Measurements from ENCODE around the gene FHIT.

FHIT gene

GRCh38 chr3:60809857-60810610 is 441.2 kb downstream of the FHIT start:
- no peak for DNase-seq

DNA sequence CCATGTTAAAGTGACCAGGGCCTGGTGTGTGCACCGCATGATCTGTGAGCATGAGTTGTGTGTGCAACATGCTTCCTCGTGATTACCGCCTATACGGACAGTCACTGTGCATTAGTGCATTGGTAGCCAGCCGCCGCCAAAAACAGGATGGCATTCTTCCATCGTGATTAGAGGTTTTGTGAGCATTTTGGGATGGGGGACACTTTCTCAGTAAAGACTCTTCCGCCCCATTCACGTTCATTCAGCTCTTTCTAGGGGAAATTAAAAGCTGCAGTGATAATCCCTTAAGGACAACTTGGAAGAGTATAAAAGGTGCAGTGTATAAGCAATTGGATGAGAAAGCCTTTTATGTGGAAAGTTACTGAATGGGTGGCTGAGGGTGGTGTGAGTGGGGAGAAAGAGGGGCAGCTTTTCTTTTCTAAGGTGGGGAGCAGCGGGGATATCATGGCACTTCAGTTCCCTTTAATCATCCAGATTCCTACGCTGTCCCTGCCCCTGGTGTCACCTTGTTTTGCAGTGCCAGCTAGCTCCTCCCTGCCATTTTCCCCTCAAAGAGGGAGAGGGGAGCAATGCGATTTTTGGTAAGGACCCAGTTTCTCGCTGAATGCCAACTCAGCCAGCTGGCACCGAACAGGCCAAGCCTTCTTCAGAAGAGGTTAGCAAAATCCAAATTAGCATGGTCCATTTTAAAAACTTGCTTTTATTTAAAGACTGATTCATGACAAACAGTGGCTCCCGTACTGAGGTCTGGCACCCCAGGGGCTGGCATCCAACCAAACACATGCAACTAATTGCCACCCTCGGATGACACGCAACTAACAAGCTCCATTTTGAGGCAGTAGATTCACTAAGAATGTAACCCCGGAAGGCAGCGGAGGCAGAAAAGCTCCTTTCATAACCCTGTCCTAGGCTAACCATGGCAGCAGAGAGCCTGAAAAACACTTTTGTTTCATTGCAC is 447.8 kb downstream of the FHIT start:
- DNase-seq: no peak

DNA sequence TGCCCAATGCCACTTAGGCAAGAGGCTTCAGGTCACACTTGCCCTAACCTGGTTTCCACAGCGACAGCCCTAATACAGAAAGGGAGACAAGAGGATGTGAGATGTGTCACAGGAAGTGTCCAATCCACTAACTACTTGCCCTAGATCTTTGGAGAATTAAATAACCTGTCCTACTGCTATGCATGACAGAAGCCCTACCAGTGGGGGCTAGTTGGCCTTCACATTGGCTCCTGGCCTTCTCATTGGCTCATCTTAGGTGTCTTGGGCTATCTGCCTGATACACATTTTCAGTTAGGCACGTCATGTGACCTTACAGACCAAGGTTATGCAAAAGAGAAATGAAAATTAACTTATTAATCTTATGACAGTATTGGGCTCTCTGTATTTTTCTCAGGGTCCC is 449.9 kb downstream of the FHIT start:
- no peak for DNase-seq

- no peak for DNase-seq
These were observed 452.8 kb downstream of the FHIT start for GRCh38 chr3:60798456-60798855.

DNA sequence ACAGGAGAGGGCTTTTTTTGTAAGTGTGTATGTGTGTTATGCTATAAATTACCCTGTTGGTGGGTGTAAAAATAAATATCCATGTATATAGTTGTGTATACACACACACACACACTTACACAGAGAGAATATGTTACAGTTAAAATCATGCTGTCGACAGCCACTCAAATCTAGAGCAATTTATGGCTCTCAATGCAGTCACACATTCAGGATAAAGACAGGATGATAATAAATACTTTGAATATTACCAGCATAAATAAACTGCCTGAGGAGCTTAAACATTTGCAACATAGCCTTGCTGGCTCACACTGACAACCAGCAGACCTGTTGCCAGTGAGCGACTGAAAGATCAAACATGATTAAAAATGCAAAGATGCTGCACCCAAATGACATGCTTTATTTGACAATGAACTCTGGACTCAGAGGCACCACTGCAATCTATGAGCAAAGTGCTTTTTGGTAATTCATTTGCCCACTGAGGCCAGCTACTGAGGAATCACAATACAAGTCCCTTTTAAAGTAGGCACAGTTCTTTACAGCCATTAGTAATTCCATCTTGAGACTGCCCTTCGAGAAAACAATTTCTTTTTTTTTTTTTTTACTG is 458.9 kb downstream of the FHIT start:
- DNase-seq: no peak

- no peak for DNase-seq
These were observed 463.1 kb downstream of the FHIT start for GRCh38 chr3:60788185-60788584.

DNA sequence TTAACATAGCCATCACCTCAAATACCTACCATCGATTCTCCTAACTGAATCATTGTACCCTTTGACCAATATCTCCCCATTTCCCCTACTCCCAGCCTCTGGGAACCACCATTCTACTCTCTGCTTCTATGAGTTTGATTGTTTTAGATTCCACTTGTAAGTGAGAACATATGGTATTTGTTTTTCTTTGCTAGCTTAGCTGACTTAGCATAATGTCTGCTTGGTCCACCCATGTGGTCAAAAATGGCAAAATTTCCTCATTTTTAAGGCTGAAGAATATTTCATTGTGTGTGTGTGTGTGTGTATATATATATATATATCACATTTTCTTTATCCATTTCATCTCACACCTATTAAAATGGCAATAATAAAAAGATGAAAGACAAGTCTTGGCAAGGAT is 469.3 kb downstream of the FHIT start:
- no peak for DNase-seq

DNA sequence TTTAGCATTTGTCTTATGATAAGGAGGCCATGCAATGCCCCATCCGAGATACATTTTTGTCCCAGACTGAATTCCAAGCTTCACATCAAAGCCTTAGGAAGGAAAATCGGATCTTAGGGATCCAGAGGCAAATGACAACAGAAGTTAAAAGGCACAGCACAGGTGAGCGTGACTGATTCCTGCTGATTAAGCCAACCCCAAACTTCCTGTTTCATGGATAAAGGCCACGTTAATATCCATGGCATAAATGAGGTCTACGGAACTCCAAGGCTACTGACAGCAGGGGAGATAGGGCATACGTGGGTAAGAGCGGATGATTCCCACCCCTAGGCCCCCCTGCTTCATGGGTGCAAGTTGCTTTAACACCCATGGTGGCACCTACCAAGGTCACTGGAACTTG is 471.6 kb downstream of the FHIT start:
- no peak for DNase-seq

GRCh38 chr3:60775985-60776384 is 475.3 kb downstream of the FHIT start:
- no peak for DNase-seq

DNA sequence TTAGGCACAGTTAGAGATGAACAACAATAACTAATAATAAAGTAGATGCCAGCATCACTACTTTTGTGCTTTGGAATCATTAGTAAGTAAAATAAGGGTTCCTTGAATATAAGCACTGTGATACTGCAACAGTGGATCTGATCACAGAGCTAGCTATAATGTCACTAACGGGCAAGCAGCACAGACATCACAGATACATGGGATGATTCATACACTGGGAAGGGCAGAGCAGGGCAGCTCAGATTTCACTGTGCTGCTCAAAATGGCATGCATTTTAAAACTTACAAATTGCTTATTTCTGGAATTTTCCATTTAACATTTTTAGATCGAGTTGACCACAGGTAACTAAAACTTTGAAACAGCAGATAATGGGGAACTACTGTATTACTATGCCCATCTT is 476.6 kb downstream of the FHIT start:
- no peak for DNase-seq

DNA sequence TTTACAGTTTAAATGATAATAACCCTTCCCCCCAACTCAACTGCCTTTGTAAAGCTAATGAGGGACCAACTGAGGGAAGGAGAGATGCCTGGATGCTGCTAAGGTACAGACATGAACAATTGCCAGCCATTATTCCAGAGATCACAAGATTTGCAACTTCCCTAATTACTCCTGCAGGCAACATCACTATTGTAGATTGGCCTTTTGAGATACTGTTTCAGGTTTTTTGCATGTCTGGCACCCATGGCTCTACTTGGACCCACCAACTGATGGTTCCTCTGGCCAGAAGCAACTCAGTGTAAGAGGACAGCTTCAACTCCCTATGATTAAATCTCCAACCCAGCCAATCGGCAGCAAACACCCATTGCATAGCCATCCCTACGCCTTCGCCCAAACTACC is 478.7 kb downstream of the FHIT start:
- no peak for DNase-seq

- DNase-seq: no peak
These were observed 479.5 kb downstream of the FHIT start for GRCh38 chr3:60771766-60772165.

DNA sequence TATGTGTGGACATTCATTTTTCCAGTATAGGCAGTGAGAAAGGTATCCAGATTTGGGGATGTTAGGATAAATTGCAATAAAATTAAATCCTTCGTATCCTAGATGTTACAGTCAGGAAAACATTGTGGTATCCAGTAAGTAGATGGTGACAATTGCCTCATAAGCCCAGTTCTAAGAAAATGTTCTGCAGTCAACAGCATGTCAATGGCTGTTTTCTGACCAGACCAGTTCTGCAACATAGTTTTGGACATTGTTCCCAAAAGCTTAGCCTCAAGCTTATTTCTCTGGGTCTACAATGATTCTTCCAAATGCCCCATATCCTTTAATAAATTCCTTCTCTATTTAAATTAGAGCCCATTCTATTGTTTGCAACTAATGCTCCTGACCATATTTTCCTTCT is 480.7 kb downstream of the FHIT start:
- no peak for DNase-seq

DNA sequence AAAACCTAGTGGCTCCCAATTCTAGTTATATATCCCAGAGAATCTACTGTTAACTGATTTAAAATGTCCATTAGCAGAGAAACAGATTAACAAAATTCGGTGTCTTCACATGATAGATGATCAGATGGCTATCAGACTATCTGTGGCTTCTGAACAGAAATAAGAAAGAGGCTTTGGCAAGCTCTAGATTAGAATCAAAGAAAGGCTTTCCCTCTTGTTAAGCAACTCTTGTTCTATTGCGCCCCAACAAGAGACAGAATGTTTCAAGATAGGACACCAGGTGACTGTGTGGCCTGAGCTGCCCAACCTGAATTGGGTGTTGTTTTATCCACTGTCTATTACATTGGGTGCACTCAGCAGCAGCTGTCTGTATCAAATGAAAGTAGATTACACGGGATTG is 483.7 kb downstream of the FHIT start:
- no peak for DNase-seq

DNA sequence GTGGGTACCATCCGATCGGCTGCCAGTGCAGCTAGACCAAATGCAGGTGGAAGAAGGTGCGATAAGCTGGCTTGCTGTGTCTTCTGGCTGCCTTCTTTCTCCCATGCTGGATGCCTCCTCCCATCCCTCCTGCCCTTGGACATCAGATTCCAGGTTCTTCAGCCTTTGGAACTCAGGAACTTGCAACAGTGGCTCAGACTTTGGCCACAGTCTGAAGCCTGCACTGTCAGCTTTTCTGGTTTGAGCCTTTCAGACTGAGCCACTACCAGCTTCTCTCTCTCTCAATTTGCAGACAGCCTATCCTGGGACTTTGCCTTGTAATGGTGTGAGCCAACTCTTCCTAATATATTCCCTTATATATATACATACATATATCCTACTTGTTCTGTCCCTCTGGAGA is 485.5 kb downstream of the FHIT start:
- no peak for DNase-seq

- no peak for DNase-seq
These were observed 486.4 kb downstream of the FHIT start for GRCh38 chr3:60764870-60765269.

- DNase-seq: no peak
These were observed 491.1 kb downstream of the FHIT start for GRCh38 chr3:60760145-60760544.

GRCh38 chr3:60759439-60759838 is 491.8 kb downstream of the FHIT start:
- no peak for DNase-seq

DNA sequence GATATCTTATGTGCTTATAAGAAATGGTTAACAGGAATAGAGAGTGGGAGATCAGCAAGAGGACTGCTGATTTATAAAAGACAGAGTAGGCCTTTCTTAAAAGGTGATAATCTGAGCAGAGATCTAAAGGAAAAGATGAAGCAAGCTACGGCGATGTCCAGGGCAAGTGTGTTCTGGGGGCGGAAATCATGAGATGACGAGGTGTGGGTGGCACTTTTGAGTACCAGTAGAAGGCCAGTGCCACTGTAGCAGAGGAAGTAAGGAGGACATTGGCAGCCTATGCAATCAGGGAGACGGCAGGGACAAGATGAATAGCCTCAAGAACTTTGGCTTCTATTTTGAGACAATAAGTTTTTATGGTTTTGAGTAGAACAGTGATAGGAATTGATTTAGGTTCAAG is 492.4 kb downstream of the FHIT start:
- DNase-seq: no peak

DNA sequence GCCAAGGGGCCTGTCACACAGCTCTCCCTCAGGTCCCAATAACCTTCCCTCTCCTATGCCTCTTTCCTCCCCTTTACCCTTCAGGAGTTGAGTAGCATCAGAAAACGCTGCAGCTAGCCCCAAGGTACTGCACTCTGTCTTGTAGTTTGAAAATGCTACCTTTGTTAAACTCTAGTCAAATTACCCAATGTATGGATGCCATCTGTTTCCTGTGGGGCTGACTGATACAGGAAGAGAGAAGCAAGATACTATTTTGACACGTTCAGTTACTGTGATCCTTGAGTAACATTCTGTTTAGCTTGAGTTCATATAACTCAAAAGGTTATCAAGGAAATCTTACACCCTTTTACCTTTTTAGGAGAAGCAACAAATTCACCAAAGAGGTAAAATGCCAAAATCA is 493.1 kb downstream of the FHIT start:
- DNase-seq: no peak

- no peak for DNase-seq
These were observed 493.5 kb downstream of the FHIT start for GRCh38 chr3:60757724-60758123.

- no peak for DNase-seq
These were observed 494.8 kb downstream of the FHIT start for GRCh38 chr3:60756241-60757030.

DNA sequence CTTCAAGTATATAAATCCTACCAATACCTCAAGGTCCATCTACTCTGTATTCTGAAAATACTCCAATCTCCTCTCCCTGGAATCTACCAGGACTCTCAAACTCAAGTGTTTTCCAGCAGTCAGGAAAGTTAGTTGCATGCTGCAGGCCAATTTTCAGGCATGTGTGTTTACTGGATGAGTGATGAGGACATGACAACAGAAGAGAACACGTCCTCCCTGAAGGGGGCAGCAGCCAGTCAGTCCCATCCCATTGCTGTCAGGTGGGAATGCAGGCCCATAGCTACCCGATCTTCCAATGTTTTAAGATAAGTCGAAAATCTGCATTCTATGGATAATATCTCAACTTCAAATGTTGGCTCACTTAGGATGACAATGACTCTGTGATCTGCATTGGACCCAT is 496.2 kb downstream of the FHIT start:
- DNase-seq: no peak

All from KG1 (cell line).